CD14-positive monocyte (primary cell): ENCODE data around the gene ABI1. TPM values are rescaled to one million over a fixed set of nuclear protein-coding genes. Genes with fewer than 3 reads are reported as not detected.

Experiments
- DNase-seq, 3 donors: peaks; one replicate each; pipeline ENCODE4 v3.0.0-alpha.2; 2011 to 2022
- H2AFZ ChIP-seq: 2 replicates; pipeline ENCODE4 v1.6.0; 2012; ENCODE audit warnings: mild to moderate bottlenecking, low read depth, low read length, inconsistent platforms; ENCODE audit not compliant: insufficient read depth, poor library complexity, severe bottlenecking
- H3K27ac ChIP-seq, 2 donors: 1 replicate in 1 of 2; 2 replicates in 1 of 2; pipeline ENCODE4 v1.5.1; 2012 to 2013; ENCODE audit warnings: low read length in 2 of 2, control low read depth in 1 of 2, inconsistent platforms in 1 of 2, low read depth in 1 of 2, mild to moderate bottlenecking in 1 of 2
- H3K27me3 ChIP-seq, 2 donors: one replicate each; pipeline versions ENCODE4 v1.6.0 to v1.6.1; 2011 to 2013; ENCODE audit warnings: low read length in 2 of 2; ENCODE audit not compliant: control insufficient read depth in 2 of 2, insufficient read depth in 2 of 2
- H3K36me3 ChIP-seq, 2 donors: replicated peaks in 1 of 2; 1 replicate in 1 of 2; 2 replicates in 1 of 2; pipeline versions ENCODE4 v1.5.1 to v1.6.1; 2012 to 2013; ENCODE audit warnings: low read length in 2 of 2, control low read depth in 1 of 2, inconsistent platforms in 1 of 2, mild to moderate bottlenecking in 1 of 2; ENCODE audit not compliant: insufficient read depth in 2 of 2, control insufficient read depth in 1 of 2
- H3K4me1 ChIP-seq, 2 donors: 1 replicate in 1 of 2; 2 replicates in 1 of 2; pipeline versions ENCODE4 v1.5.1 to v1.6.1; 2012 to 2013; ENCODE audit warnings: low read length in 2 of 2, control low read depth in 1 of 2, inconsistent platforms in 1 of 2, mild to moderate bottlenecking in 1 of 2, moderate library complexity in 1 of 2; ENCODE audit not compliant: insufficient read depth in 2 of 2, control insufficient read depth in 1 of 2
- H3K4me2 ChIP-seq: replicated peaks from 2 replicates; pipeline ENCODE3; 2012; ENCODE audit warnings: low read length, moderate library complexity, mild to moderate bottlenecking; ENCODE audit not compliant: poor library complexity, severe bottlenecking; ENCODE audit errors: extremely low read depth
- H3K4me3 ChIP-seq, 3 experiments: fragments of 200-600 bp in 1 of 3; sonication (generic) in 1 of 3; replicated peaks in 1 of 3; 1 replicate in 2 of 3; 2 replicates in 1 of 3; pipeline ENCODE4 v1.5.1; 2011 to 2013; ENCODE audit warnings: low read length in 3 of 3, mild to moderate bottlenecking in 3 of 3, control low read depth in 2 of 3, low read depth in 2 of 3, inconsistent platforms in 1 of 3, moderate library complexity in 1 of 3
- H3K79me2 ChIP-seq: 2 replicates; pipeline ENCODE4 v1.6.0; 2012; ENCODE audit warnings: mild to moderate bottlenecking, control low read depth, inconsistent platforms, low read length, moderate library complexity; ENCODE audit not compliant: insufficient read depth
- H3K9ac ChIP-seq: 2 replicates; pipeline ENCODE4 v1.6.0; 2017; ENCODE audit warnings: low read length, mild to moderate bottlenecking; ENCODE audit not compliant: insufficient read depth, poor library complexity, severe bottlenecking
- H3K9me3 ChIP-seq, 2 donors: replicated peaks in 1 of 2; 1 replicate in 1 of 2; 2 replicates in 1 of 2; pipeline versions ENCODE4 v1.5.1 to v1.6.1; 2012 to 2013; ENCODE audit warnings: low read length in 2 of 2, control low read depth in 1 of 2; ENCODE audit not compliant: control insufficient read depth in 1 of 2, insufficient read depth in 1 of 2
- H4K20me1 ChIP-seq: 2 replicates; pipeline ENCODE4 v1.6.0; 2012; ENCODE audit warnings: mild to moderate bottlenecking, low read length, control low read depth, moderate library complexity; ENCODE audit not compliant: insufficient read depth
- H3K27ac Mint-ChIP-seq, 7 donors: one replicate each; pipeline ENCODE4 v1.8.0; 2020; ENCODE audit warnings: mild to moderate bottlenecking in 7 of 7, mixed read lengths in 7 of 7, moderate library complexity in 6 of 7, inconsistent platforms in 2 of 7
- H3K27me3 Mint-ChIP-seq, 3 donors: one replicate each; pipeline ENCODE4 v1.8.0; 2021 to 2022; ENCODE audit warnings: low read depth in 3 of 3, mild to moderate bottlenecking in 3 of 3, mixed read lengths in 3 of 3, moderate library complexity in 3 of 3, inconsistent platforms in 1 of 3
- H3K36me3 Mint-ChIP-seq, 2 donors: one replicate each; pipeline ENCODE4 v1.8.0; 2020; ENCODE audit warnings: mixed read lengths in 2 of 2, inconsistent platforms in 1 of 2, mild to moderate bottlenecking in 1 of 2
- H3K4me1 Mint-ChIP-seq: one replicate; pipeline ENCODE4 v1.8.0; 2020; ENCODE audit warnings: mild to moderate bottlenecking, mixed read lengths
- H3K4me3 Mint-ChIP-seq, 2 donors: one replicate each; pipeline ENCODE4 v1.8.0; 2020; ENCODE audit warnings: mild to moderate bottlenecking in 2 of 2, mixed read lengths in 2 of 2, moderate library complexity in 1 of 2
- H3K9me3 Mint-ChIP-seq, 7 donors: one replicate each; pipeline ENCODE4 v1.8.0; 2020 to 2022; ENCODE audit warnings: mixed read lengths in 7 of 7, mild to moderate bottlenecking in 6 of 7, moderate library complexity in 6 of 7, inconsistent platforms in 2 of 7
- WGBS: methylation state at CpG from one replicate; pipeline ENCODE4 v1.1.5; 2013; ENCODE audit warnings: missing lambda C conversion rate; ENCODE audit not compliant: insufficient coverage; 5-methylcytosine and 5-hydroxymethylcytosine counted together
- intact Hi-C, 2 donors: fragments of 100-400 bp; cut with micrococcal nuclease; formaldehyde crosslinking; loops; one replicate each; pipeline versions ENCODE4 v1.15.0 to v1.15.1; 2023
- polyA plus RNA-seq, 3 donors: library from polyadenylated mRNA; depleted of rRNA in 1 of 3; unstranded in 2 of 3; stranded (reverse) in 1 of 3; fragments of 300-500 nt in 2 of 3; fragments of >200 nt in 1 of 3; fragmentation: Illumina TruSeq in 2 of 3; gene quantifications; 1 replicate in 2 of 3; 2 replicates in 1 of 3; pipeline ENCODE4 v1.2.3, GENCODE V29; 2012 to 2021
- TF ChIP-seq, protein P1 (sequence below): fragments of 200-600 bp; IDR thresholded peaks from one replicate; pipeline ENCODE4 v1.8.0; 2022; ENCODE audit warnings: antibody characterized with exemption, mild to moderate bottlenecking

ABI1 gene
- polyA plus RNA-seq, 3 donors = 39.8 to 77.2 (median 61.5) TPM

- H3K9me3 ChIP-seq = no peaks in the 10 kb centered on the region
- WGBS = 100% methylated on average over 4 of the region's 4 CpGs
- Mint-ChIP-seq H3K4me1 (peaks cover 5% of the 10 kb centered on the region), H3K27ac (peak overlapping the region in 1 of 7 donors; percentile 70), H3K9me3 (peaks cover 0 to 2% (median 0%) of the 10 kb centered on the region in 7 donors), H3K4me3 (no peak overlapping the region), H3K36me3 (peaks cover 66 to 94% of the 10 kb centered on the region in 2 donors), H3K27me3 (peaks cover 0 to 3% (median 0%) of the 10 kb centered on the region in 3 donors)
- H3K4me2 ChIP-seq = no peak overlapping the region
- H3K4me3 ChIP-seq = no peak overlapping the region
- peaks cover 9% of the 10 kb centered on the region for H3K79me2 ChIP-seq
- DNase-seq = no peak
- peaks cover 8% of the 10 kb centered on the region for H4K20me1 ChIP-seq
- no peak overlapping the region for H2AFZ ChIP-seq
- no peaks in the 10 kb centered on the region for H3K4me1 ChIP-seq
- TF ChIP-seq, protein P1, sequence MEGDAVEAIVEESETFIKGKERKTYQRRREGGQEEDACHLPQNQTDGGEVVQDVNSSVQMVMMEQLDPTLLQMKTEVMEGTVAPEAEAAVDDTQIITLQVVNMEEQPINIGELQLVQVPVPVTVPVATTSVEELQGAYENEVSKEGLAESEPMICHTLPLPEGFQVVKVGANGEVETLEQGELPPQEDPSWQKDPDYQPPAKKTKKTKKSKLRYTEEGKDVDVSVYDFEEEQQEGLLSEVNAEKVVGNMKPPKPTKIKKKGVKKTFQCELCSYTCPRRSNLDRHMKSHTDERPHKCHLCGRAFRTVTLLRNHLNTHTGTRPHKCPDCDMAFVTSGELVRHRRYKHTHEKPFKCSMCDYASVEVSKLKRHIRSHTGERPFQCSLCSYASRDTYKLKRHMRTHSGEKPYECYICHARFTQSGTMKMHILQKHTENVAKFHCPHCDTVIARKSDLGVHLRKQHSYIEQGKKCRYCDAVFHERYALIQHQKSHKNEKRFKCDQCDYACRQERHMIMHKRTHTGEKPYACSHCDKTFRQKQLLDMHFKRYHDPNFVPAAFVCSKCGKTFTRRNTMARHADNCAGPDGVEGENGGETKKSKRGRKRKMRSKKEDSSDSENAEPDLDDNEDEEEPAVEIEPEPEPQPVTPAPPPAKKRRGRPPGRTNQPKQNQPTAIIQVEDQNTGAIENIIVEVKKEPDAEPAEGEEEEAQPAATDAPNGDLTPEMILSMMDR = no peak
- peaks cover 73 to 96% of the 10 kb centered on the region in 2 donors for H3K36me3 ChIP-seq
- H3K27me3 ChIP-seq = no peaks in the 10 kb centered on the region
- intact Hi-C loops = loop anchor here in 1 of 2 donors (10.0 kb wide), 1 partner anchor 388 kb away; no protein-coding TSS in a partner anchor
- H3K9ac ChIP-seq = no peak overlapping the region
- peak overlapping the region in 1 of 2 donors; percentile 27 for H3K27ac ChIP-seq
These were observed 137.7 kb downstream of the ABI1 start for GRCh38 chr10:26723016-26723415.

DNA sequence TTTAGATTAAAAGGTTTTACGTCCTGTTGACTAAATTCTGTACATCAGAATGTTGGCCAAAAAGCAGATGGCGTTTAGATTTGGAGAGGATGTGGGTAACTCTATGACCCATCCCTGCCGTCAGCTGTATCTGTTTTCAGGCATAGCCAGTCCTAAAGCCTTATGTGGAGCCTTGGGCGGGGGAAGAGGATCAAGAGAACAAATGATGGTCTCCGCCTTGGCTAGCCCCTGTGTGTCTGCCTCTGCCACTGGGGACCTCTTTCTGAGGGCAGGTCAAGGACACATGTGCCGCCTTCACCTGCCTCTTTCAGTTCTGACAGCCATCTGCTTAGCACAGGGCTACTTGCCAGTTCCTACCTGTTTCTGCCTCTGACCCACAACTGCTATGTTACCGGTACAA is 139.2 kb downstream of the ABI1 start:
- Histone ChIP-seq H2AFZ (no peak overlapping the region), H3K9ac (no peak overlapping the region), H3K9me3 (no peaks in the 10 kb centered on the region), H3K4me3 (no peak overlapping the region), H3K27ac (no peak overlapping the region), H3K36me3 (peaks cover 74 to 96% of the 10 kb centered on the region in 2 donors), H3K4me2 (no peak overlapping the region), H3K79me2 (peaks cover 11% of the 10 kb centered on the region), H4K20me1 (peaks cover 8% of the 10 kb centered on the region), H3K4me1 (no peaks in the 10 kb centered on the region), H3K27me3 (no peaks in the 10 kb centered on the region)
- TF ChIP-seq, protein P1 = no peak
- DNase-seq = no peak
- H3K36me3 Mint-ChIP-seq = peaks cover 66 to 94% of the 10 kb centered on the region in 2 donors
- intact Hi-C loops = loop anchor here in 1 of 2 donors (10.0 kb wide), 1 partner anchor 387 kb away; no protein-coding TSS in a partner anchor
- H3K27me3 Mint-ChIP-seq = peaks cover 0 to 3% (median 0%) of the 10 kb centered on the region in 3 donors
- no peak overlapping the region for H3K4me3 Mint-ChIP-seq
- peaks cover 5% of the 10 kb centered on the region for H3K4me1 Mint-ChIP-seq
- WGBS = 99% methylated on average over 7 of the region's 7 CpGs
- H3K9me3 Mint-ChIP-seq = peaks cover 0 to 2% (median 0%) of the 10 kb centered on the region in 7 donors
- peak overlapping the region in 2 of 7 donors; percentile 74 to 76 for H3K27ac Mint-ChIP-seq
